ENCODE measurements around the gene LARP4. TPM values are rescaled to one million over a fixed set of nuclear protein-coding genes. Genes with fewer than 3 reads are reported as not detected.
"Not testable (repeated sequence)": the region's sequence is repeated elsewhere in the genome, so short reads cannot be mapped to it uniquely, and the experiment has no call there.

LARP4 gene
- total RNA-seq, 4 donors from 2014 or later, result 44.5 to 81.5 (median 58.4) TPM

- no peak for DNase-seq (ENCODE audit: low spot score)
- ATAC-seq (ENCODE audit: low FRiP score), result peak; percentile 32
- no peak for TF ChIP-seq CTCF (IDR thresholded peaks at IDR 0.05)
These were observed 41.7 kb downstream of the LARP4 start for GRCh38 chr12:50442178-50442908.

GRCh38 chr12:50449671-50450070 lies 49.0 kb downstream of the LARP4 start:
- not testable (repeated sequence) for DNase-seq (ENCODE audit: low spot score); ATAC-seq (ENCODE audit: low FRiP score)

- no peak for TF ChIP-seq CTCF (IDR thresholded peaks at IDR 0.05)
- ATAC-seq (ENCODE audit: low FRiP score) (no peak), DNase-seq (ENCODE audit: low spot score) (no peak)
These were observed 52.1 kb downstream of the LARP4 start for GRCh38 chr12:50452795-50453194.

GRCh38 chr12:50453872-50454271 lies 53.2 kb downstream of the LARP4 start:
- ATAC-seq (ENCODE audit: low FRiP score), result no peak
- no peak for TF ChIP-seq CTCF (IDR thresholded peaks at IDR 0.05)
- no peak for DNase-seq (ENCODE audit: low spot score)

GRCh38 chr12:50458606-50459005 lies 57.9 kb downstream of the LARP4 start:
- no peak for DNase-seq (ENCODE audit: low spot score)
- ATAC-seq (ENCODE audit: low FRiP score), result no peak
- TF ChIP-seq CTCF (IDR thresholded peaks at IDR 0.05), result no peak

- DNase-seq (ENCODE audit: low spot score) (no peak), ATAC-seq (ENCODE audit: low FRiP score) (no peak)
- no peak for TF ChIP-seq CTCF (IDR thresholded peaks at IDR 0.05)
These were observed 66.8 kb downstream of the LARP4 start for GRCh38 chr12:50467439-50467838.

- no peak for DNase-seq (ENCODE audit: low spot score)
- ATAC-seq (ENCODE audit: low FRiP score), result no peak
- TF ChIP-seq CTCF (IDR thresholded peaks at IDR 0.05), result no peak
These were observed 76.7 kb downstream of the LARP4 start for GRCh38 chr12:50477241-50477832.

All from omental fat pad (tissue), 4 donors.